ENCODE measurements around the gene APOB. TPM values are rescaled to one million over a fixed set of nuclear protein-coding genes. Genes with fewer than 3 reads are reported as not detected.

APOB gene
- polyA plus RNA-seq, 1 of the 3 experiments (the other 2 are of a cell fraction), result not detected

- Histone ChIP-seq H3K4me3 (ENCODE audit: low read depth in 2 of 2, low read length in 1 of 2) (no peak overlapping the region), H3K4me1 (ENCODE audit: control insufficient read depth in 1 of 2, insufficient read depth in 2 of 2, low read depth in 1 of 2, low read length in 1 of 2) (no peaks in the 10 kb centered on the region), H3K27me3 (ENCODE audit: insufficient read depth) (no peaks in the 10 kb centered on the region), H3K36me3 (replicated peaks in 1 of 2; ENCODE audit: control insufficient read depth in 1 of 2, insufficient read depth in 2 of 2, low read length in 1 of 2) (no peaks in the 10 kb centered on the region), H3K79me2 (ENCODE audit: insufficient read depth) (no peaks in the 10 kb centered on the region), H3K9me3 (no peaks in the 10 kb centered on the region), H3K9me2 (no peaks in the 10 kb centered on the region), H3K9ac (no peak overlapping the region), H3F3A (replicated peaks; ENCODE audit: insufficient read depth) (no peaks in the 10 kb centered on the region), H3K4me2 (no peak overlapping the region), H2AFZ (ENCODE audit: low read depth) (no peak overlapping the region), H4K20me1 (ENCODE audit: insufficient read depth) (no peaks in the 10 kb centered on the region), H3K27ac (ENCODE audit: low read depth in 2 of 2, low read length in 1 of 2) (no peak overlapping the region)
- WGBS (ENCODE audit: low lambda C conversion rate), result 39% methylated on average over 2 of the region's 2 CpGs
- no peak for DNase-seq
- POLR2A ChIA-PET, result no interaction called here
- TF ChIP-seq EZH2phosphoT487 (IDR thresholded peaks at IDR 0.05; ENCODE audit: borderline replicate concordance, low read depth) (no peak), PBX3 (IDR thresholded peaks at IDR 0.05) (no peak), CTCF (IDR thresholded peaks at IDR 0.05) (no peak), CHD2 (IDR thresholded peaks at IDR 0.05; ENCODE audit: low read length, partially characterized antibody) (no peak), MXI1 (IDR thresholded peaks at IDR 0.05; ENCODE audit: low read depth, low read length) (no peak), YY1 (IDR thresholded peaks at IDR 0.05; ENCODE audit: low read depth) (no peak), GATA2 (CRISPR knock-in tag; IDR thresholded peaks at IDR 0.05) (no peak), EP300 (IDR thresholded peaks at IDR 0.05; ENCODE audit: borderline replicate concordance in 1 of 2, low read depth in 1 of 2, low read length in 1 of 2) (no peak), FOXJ3 (CRISPR knock-in tag; IDR thresholded peaks at IDR 0.05) (no peak), RFX5 (IDR thresholded peaks at IDR 0.05; ENCODE audit: low read length) (no peak), TCF12 (IDR thresholded peaks at IDR 0.05) (no peak), SIN3A (IDR thresholded peaks at IDR 0.05; ENCODE audit: borderline replicate concordance, low read depth, low read length) (no peak), FOSL2 (IDR thresholded peaks at IDR 0.05; ENCODE audit: borderline replicate concordance, low read depth) (no peak), TAF1 (IDR thresholded peaks at IDR 0.05; ENCODE audit: borderline replicate concordance, low read depth, low read length) (no peak), REST (IDR thresholded peaks at IDR 0.05; ENCODE audit: low read depth, low read length) (no peak), NRF1 (IDR thresholded peaks at IDR 0.05; ENCODE audit: low read depth, low read length) (no peak), ZBTB33 (IDR thresholded peaks at IDR 0.05; ENCODE audit: borderline replicate concordance, low read depth) (no peak)
- CTCF ChIA-PET, result interaction anchor here (0.8 to 3.1 kb wide), 4 partner anchors 9 to 373 kb away, joined by 3 to 23 read pairs (median 12); partner anchors contain the start of gene APOB
These were observed 10.4 kb downstream of the APOB start for GRCh38 chr2:21033237-21034155.
